GM12801 (cell line): Measurements from ENCODE around the gene NFKB1.

Experiments
- CTCF ChIP-seq: IDR thresholded peaks from one replicate; pipeline ENCODE4 v1.5.1; 2011; ENCODE audit warnings: control low read depth; ENCODE audit not compliant: insufficient read length; ENCODE audit errors: extremely low read depth

NFKB1 gene

GRCh38 chr4:102517753-102518152 lies 16.6 kb downstream of the NFKB1 start:
- no peak for TF ChIP-seq CTCF

- no peak for TF ChIP-seq CTCF
Observed at GRCh38 chr4:102518703-102519131, 17.6 kb downstream of the NFKB1 start.

GRCh38 chr4:102519925-102520324 lies 18.8 kb downstream of the NFKB1 start:
- TF ChIP-seq CTCF = no peak

- TF ChIP-seq CTCF = no peak
Observed at GRCh38 chr4:102521570-102521969, 20.4 kb downstream of the NFKB1 start.

- no peak for TF ChIP-seq CTCF
Observed at GRCh38 chr4:102522031-102522440, 20.9 kb downstream of the NFKB1 start.

GRCh38 chr4:102524691-102525090 lies 23.5 kb downstream of the NFKB1 start:
- TF ChIP-seq CTCF = no peak

GRCh38 chr4:102525097-102525496 lies 23.9 kb downstream of the NFKB1 start:
- no peak for TF ChIP-seq CTCF

GRCh38 chr4:102525504-102525903 lies 24.3 kb downstream of the NFKB1 start:
- TF ChIP-seq CTCF = no peak
